K562 (cell line): Measurements from ENCODE around the gene NSMCE1. TPM values are rescaled to one million over a fixed set of nuclear protein-coding genes. Genes with fewer than 3 reads are reported as not detected.
A peak's percentile ranks its signal among the peaks of the same experiment; 100 is the strongest.

Experiments used
- CBFA2T2 ChIP-seq: fragments of 450-650 bp; conservative IDR thresholded peaks from 2 replicates; pipeline ENCODE4 v1.6.1; 2017; ENCODE audit warnings: mild to moderate bottlenecking
- CREB3 ChIP-seq: fragments of 450-650 bp; conservative IDR thresholded peaks from 2 replicates; pipeline ENCODE4 v1.6.1; 2016; ENCODE audit warnings: missing genetic modification characterization, low read depth, mild to moderate bottlenecking, missing compliant biosample characterization, moderate library complexity
- E2F3 ChIP-seq: fragments of 250-450 bp; sonication (Bioruptor Pico); IDR thresholded peaks from 2 replicates; pipeline ENCODE4 v1.4.0; 2020; ENCODE audit warnings: mild to moderate bottlenecking
- EP400 ChIP-seq: fragments of 450-650 bp; IDR thresholded peaks from 2 replicates; pipeline ENCODE4 v1.6.1; 2017; ENCODE audit warnings: antibody characterized with exemption, mild to moderate bottlenecking, moderate library complexity
- ETV5 ChIP-seq: sonication (generic); formaldehyde crosslinking; IDR thresholded peaks from 2 replicates; pipeline ENCODE4 v1.4.0; 2020; ENCODE audit warnings: low read depth, mild to moderate bottlenecking, missing genetic modification reagents
- FOXA3 ChIP-seq, 2 experiments: fragments of 450-650 bp in 1 of 2; sonication (generic) in 1 of 2; formaldehyde crosslinking; IDR thresholded peaks in 1 of 2; conservative IDR thresholded peaks in 1 of 2; 2 replicates each; pipeline versions ENCODE4 v1.4.0 to v1.8.0; 2020 to 2022; ENCODE audit warnings: mild to moderate bottlenecking in 2 of 2, missing genetic modification reagents in 1 of 2
- HES1 ChIP-seq: fragments of 450-650 bp; IDR thresholded peaks from 2 replicates; pipeline ENCODE4 v1.6.1; 2016; ENCODE audit warnings: low read depth, mild to moderate bottlenecking, moderate library complexity
- KDM1A ChIP-seq, 2 experiments: fragments of 450-650 bp; IDR thresholded peaks; 2 replicates each; pipeline ENCODE4 v1.6.1; 2016; ENCODE audit warnings: mild to moderate bottlenecking in 2 of 2
- KHSRP ChIP-seq: fragments of 450-650 bp; IDR thresholded peaks from 2 replicates; pipeline ENCODE4 v1.6.1; 2017
- MEF2A ChIP-seq: IDR thresholded peaks from 2 replicates; pipeline ENCODE4 v1.6.1; 2011; ENCODE audit warnings: low read depth, mild to moderate bottlenecking, low read length, moderate library complexity; ENCODE audit not compliant: control insufficient read depth
- NCOR1 ChIP-seq: fragments of 450-650 bp; IDR thresholded peaks from 2 replicates; pipeline ENCODE4 v1.6.1; 2016; ENCODE audit warnings: mild to moderate bottlenecking, moderate library complexity
- PATZ1 ChIP-seq: fragments of 250-450 bp; sonication (Bioruptor Pico); IDR thresholded peaks from 2 replicates; pipeline ENCODE4 v1.5.0; 2020; ENCODE audit warnings: mild to moderate bottlenecking, borderline replicate concordance
- PKNOX1 ChIP-seq: fragments of 450-650 bp; IDR thresholded peaks from 2 replicates; pipeline ENCODE4 v1.6.1; 2016
- RAD21 ChIP-seq, 2 experiments: fragments of 250-450 bp in 1 of 2; fragments of 450-650 bp in 1 of 2; sonication (Bioruptor Pico) in 1 of 2; formaldehyde crosslinking in 1 of 2; IDR thresholded peaks in 1 of 2; conservative IDR thresholded peaks in 1 of 2; 2 replicates each; pipeline versions ENCODE4 v1.4.0 to v1.8.0; 2020 to 2022; ENCODE audit warnings: mild to moderate bottlenecking in 2 of 2, moderate library complexity in 1 of 2
- SETDB1 ChIP-seq: IDR thresholded peaks from one replicate; pipeline ENCODE4 v1.6.1; 2012; ENCODE audit warnings: low read length, control low read depth, inconsistent platforms
- SIRT6 ChIP-seq: IDR thresholded peaks from one replicate; pipeline ENCODE4 v1.6.1; 2012; ENCODE audit warnings: low read depth, mild to moderate bottlenecking, control low read depth, inconsistent platforms, low read length, moderate library complexity
- SMARCB1 ChIP-seq: IDR thresholded peaks from 2 replicates; pipeline ENCODE4 v1.6.1; 2011; ENCODE audit warnings: improper control_type of control experiment, low read depth; ENCODE audit not compliant: insufficient read length
- TCF7L2 ChIP-seq: fragments of 150-350 bp; IDR thresholded peaks from 2 replicates; pipeline ENCODE4 v1.6.1; 2016; ENCODE audit warnings: low read depth, mild to moderate bottlenecking, low read length, moderate library complexity
- ZBTB26 ChIP-seq: fragments of 450-650 bp; formaldehyde crosslinking; IDR thresholded peaks from 2 replicates; pipeline ENCODE4 v1.4.0; 2022; ENCODE audit warnings: missing genetic modification characterization
- ZNF12 ChIP-seq: sonication (generic); formaldehyde crosslinking; IDR thresholded peaks from 2 replicates; pipeline ENCODE4 v1.4.0; 2020; ENCODE audit warnings: mild to moderate bottlenecking, missing genetic modification reagents
- ZNF140 ChIP-seq: fragments of 250-450 bp; sonication (Bioruptor Pico); IDR thresholded peaks from 2 replicates; pipeline ENCODE4 v1.8.0; 2021; ENCODE audit warnings: moderate library complexity, mild to moderate bottlenecking, inconsistent platforms
- ZNF699 ChIP-seq: fragments of 250-450 bp; sonication (Bioruptor Pico); IDR thresholded peaks from 2 replicates; pipeline ENCODE4 v1.8.0; 2021; ENCODE audit warnings: mild to moderate bottlenecking, moderate library complexity; ENCODE audit not compliant: insufficient replicate concordance
- polyA plus RNA-seq, 8 experiments: library from polyadenylated mRNA; depleted of rRNA in 4 of 8; stranded (reverse) in 5 of 8; unstranded in 3 of 8; fragments of >200 nt; fragmentation: Nextera tagmentation in 2 of 8; fragmentation: Illumina TruSeq in 1 of 8; extraction: Ambion mirVana in 2 of 8; extraction: Trizol in 1 of 8; gene quantifications; 2 replicates each; pipeline versions ENCODE4 v1.2.1 to v1.2.3, GENCODE V29; 2011 to 2014; ENCODE audit warnings: inconsistent platforms in 1 of 8, missing spikeins in 1 of 8
- total RNA-seq, 7 experiments: library from RNA; depleted of rRNA in 6 of 7; stranded (reverse); fragments of >200 nt in 6 of 7; fragmentation: Illumina TruSeq in 2 of 7; extraction: Trizol in 2 of 7; gene quantifications; 2 replicates each; pipeline versions ENCODE4 v1.2.1 to v1.2.3, GENCODE V29; 2011 to 2021; ENCODE audit warnings: low replicate concordance in 1 of 7

NSMCE1 gene
- total and polyA plus RNA-seq, 9 of the 15 experiments (the other 6 are each of a cell fraction or from before 2014, with no cell fraction given): 52.1 to 163 (median 61.5) TPM

- no peak for TF ChIP-seq ZNF140
- no peak for TF ChIP-seq PATZ1 (CRISPR knock-in tag)
- TF ChIP-seq KHSRP: no peak
- TF ChIP-seq ZBTB26 (CRISPR knock-in tag): no peak
- TF ChIP-seq CREB3: no peak
- TF ChIP-seq SETDB1: no peak
- no peak for TF ChIP-seq MEF2A
- no peak for TF ChIP-seq FOXA3 (CRISPR knock-in tag; conservative IDR thresholded peaks at IDR 0.05 in 1 of 2, IDR thresholded peaks at IDR 0.05 in 1 of 2)
- TF ChIP-seq ETV5 (CRISPR knock-in tag): 0 out of 2 replicates have a peak, but pooled peaks have one; percentile 25
- TF ChIP-seq SIRT6: no peak
- TF ChIP-seq RAD21 (CRISPR knock-in tag; conservative IDR thresholded peaks at IDR 0.05 in 1 of 2, IDR thresholded peaks at IDR 0.05 in 1 of 2): peak; percentile 23 to 54; a peak in 3 of 4 replicates
- no peak for TF ChIP-seq ZNF12
- TF ChIP-seq KDM1A (IDR thresholded peaks at IDR 0.05): no peak
- TF ChIP-seq TCF7L2: peak; percentile 74; the same call in 1 of the 2 replicates
- no peak for TF ChIP-seq NCOR1
- no peak for TF ChIP-seq ZNF699
- no peak for TF ChIP-seq E2F3 (CRISPR knock-in tag)
- TF ChIP-seq PKNOX1: no peak
- peak; percentile 58 for TF ChIP-seq CBFA2T2
- no peak for TF ChIP-seq HES1
- TF ChIP-seq SMARCB1: no peak
- no peak for TF ChIP-seq EP400
Measured at GRCh38 chr16:27228621-27229501, 39.7 kb downstream of the NSMCE1 start (continued).
